Activated CD8-positive, alpha-beta memory T cell treated with anti-CD3 and anti-CD28 coated beads for 36 hours (primary cell): Measurements from ENCODE around the gene SKP2. TPM values are rescaled to one million over a fixed set of nuclear protein-coding genes. Genes with fewer than 3 reads are reported as not detected.

ENCODE experiments used
- CTCF ChIA-PET: fragments of 350-600 bp; sonication (Branson Sonifier 250); formaldehyde crosslinking; loops from one replicate; lab custom pipeline; 2021; ENCODE audit warnings: antibody characterized with exemption; lab: Charles Lee
- POLR2A ChIA-PET: fragments of 350-600 bp; sonication (Branson Sonifier 250); formaldehyde crosslinking; loops from one replicate; lab custom pipeline; 2021; ENCODE audit warnings: antibody characterized with exemption; lab: Charles Lee
- total RNA-seq, 2 experiments: library from RNA; stranded (reverse); gene quantifications; one replicate each; pipeline ENCODE4 v1.2.3, GENCODE V29; 2021

SKP2 gene
- total RNA-seq, 2 experiments from 2014 or later: 61.2 to 64.9 TPM

DNA sequence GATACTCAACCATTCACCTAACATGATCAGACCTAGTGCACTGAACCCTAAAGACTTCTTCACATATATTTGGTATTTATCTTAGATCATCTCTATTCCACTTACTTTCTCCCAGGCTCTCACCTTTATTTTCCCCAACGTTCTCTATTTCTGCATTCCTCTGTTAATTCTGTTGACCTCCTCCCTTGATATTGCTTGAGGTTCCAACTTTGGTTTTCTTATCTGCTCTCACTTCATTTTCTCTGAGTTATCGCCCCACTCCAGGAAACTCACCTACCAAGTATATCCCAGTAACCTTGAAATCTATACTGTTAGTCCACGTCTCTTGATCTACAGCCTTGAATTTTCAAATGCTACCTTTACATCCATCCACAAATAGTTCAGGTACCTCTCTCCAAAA is 80.6 kb downstream of the SKP2 start:
- ChIA-PET CTCF (no interaction called here), POLR2A (no interaction called here)

Other genes starting within 250 kb of the SKP2 start
- under 1 TPM; 0.27 to 0.44 TPM for gene CAPSL, start 213.5 kb upstream of the SKP2 start, total RNA-seq
- not detected for gene UGT3A1, start 160.7 kb upstream of the SKP2 start, total RNA-seq
- not detected for gene UGT3A2, start 85.2 kb upstream of the SKP2 start, total RNA-seq
- gene LMBRD2, start 224 bp upstream of the SKP2 start, total RNA-seq: 10 to 100 TPM; 11.9 to 12.0 TPM
- gene NADK2, start 89.8 kb downstream of the SKP2 start, total RNA-seq: 10 to 100 TPM; 22.5 to 27.0 TPM
- under 1 TPM in 1 of 2 experiments, not detected in 1; 0.15 TPM for gene RANBP3L, start 149.8 kb downstream of the SKP2 start, total RNA-seq